HG02885 (cell line): ENCODE measurements around the gene SYNE1.
"Not testable (repeated sequence)": the region's sequence is repeated elsewhere in the genome, so short reads cannot be mapped to it uniquely, and the experiment has no call there.

ENCODE experiments used
- ATAC-seq: cut with Tn5 transposase; IDR thresholded peaks from one replicate; pipeline ENCODE4 v1.9.1; 2021; ENCODE audit warnings: mild to moderate bottlenecking; ENCODE audit not compliant: unreplicated experiment, poor library complexity

SYNE1 gene

DNA sequence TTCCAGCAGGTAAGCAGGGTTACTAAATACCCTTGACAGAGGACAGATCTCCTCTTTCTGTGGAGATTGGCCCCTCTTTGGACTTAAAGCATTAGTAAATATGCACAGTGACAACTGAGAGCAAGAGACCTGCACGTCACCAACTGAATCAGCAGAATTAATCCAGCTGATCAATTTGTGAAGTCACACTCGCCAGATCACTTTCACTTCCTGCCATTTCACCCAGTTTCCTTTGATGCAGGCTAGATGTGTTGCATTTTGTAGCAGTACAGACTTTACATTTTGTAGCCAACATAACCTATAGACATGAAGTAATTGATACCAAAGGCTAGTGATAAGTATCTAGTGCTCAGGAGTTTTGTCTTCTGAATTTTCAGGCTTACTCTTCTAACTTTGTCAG, 11.9 kb downstream of the SYNE1 start:
- no peak for ATAC-seq

DNA sequence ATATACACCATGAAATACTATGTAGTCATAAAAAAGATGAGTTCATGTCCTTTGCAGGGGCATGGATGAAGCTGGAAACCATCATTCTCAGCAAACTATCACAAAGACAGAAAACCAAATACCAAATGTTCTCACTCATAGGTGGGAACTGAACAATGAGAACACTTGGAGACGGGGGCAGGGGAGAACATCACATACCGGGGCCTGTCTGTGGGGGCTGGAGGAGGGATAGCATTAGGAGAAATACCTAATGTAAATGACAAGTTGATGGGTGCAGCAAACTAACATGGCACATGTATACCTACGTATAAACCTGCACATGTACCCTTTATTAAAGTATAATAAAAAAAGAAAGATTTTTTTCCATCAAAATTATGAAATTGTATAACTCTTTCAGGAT, 22.4 kb downstream of the SYNE1 start:
- not testable (repeated sequence) for ATAC-seq

DNA sequence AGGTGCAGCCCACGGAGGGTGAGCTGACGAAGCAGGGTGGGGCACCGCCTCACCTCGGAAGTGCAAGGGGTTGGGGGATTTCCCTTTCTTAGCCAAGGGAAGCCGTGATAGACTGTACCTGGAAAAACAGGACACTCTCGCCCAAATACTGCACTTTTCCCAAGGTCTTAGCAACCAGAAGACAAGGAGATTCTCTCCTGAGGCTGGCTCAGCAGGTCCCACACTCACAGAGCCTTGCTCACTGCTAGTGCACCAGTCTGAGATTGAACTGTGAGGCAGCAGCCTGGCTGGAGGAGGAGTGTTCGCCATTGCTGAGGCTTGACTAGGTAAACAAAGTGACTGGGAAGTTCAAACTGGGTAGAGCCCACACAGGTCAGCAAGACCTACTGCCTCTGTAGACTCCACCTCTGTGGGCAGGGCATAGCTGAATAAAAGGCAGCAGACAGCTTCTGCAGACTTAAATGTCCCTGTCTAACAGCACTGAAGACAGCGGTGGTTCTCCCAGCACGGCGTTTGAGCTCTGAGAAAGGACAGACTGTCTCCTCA, 28.0 kb downstream of the SYNE1 start:
- ATAC-seq, result no peak

- no peak for ATAC-seq
These were observed 31.2 kb downstream of the SYNE1 start for GRCh38 chr6:152605941-152606340.

- ATAC-seq, result no peak
These were observed 31.8 kb downstream of the SYNE1 start for GRCh38 chr6:152605342-152605741.

- ATAC-seq, result no peak
These were observed 33.3 kb downstream of the SYNE1 start for GRCh38 chr6:152603911-152604310.

DNA sequence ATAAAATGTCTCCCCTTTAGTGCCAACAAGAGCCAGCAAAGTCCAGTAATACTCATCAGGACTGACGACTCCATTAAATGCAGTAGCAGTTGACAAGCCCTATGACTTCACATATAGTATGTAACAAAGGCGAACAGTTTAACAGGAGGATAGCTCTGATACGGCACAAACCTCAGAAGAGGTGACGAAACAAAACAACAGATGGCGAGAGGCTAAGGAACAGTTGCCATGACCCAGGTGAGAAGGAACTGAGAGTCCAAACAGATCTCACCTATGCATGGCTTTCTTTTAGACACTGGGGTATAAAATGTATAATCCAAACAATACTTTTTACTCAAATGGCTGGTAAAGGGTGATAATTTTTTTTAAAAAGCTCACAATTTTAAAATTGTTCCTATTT, 37.1 kb downstream of the SYNE1 start:
- ATAC-seq, result no peak

- no peak for ATAC-seq
These were observed 38.1 kb downstream of the SYNE1 start for GRCh38 chr6:152598901-152599537.

DNA sequence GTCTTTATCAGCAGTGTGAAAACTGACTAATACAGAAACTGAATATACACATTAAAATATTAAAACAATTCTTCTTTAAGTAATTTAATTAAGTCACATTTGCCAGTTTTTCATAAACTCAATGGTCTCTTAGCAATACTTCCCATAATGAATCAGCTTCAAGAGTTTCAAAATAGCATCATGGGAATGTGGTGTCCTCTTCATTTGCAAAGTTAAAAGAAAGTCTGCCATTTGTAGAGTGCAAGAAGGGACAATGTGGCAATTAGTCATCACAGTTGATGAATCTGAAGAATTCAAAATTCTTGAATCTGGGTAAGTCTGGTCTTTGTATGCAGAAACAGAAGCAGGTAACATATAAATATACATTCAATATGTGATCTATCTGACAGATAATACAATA, 38.7 kb downstream of the SYNE1 start:
- no peak for ATAC-seq

- no peak for ATAC-seq
These were observed 40.4 kb downstream of the SYNE1 start for GRCh38 chr6:152596726-152597125.

DNA sequence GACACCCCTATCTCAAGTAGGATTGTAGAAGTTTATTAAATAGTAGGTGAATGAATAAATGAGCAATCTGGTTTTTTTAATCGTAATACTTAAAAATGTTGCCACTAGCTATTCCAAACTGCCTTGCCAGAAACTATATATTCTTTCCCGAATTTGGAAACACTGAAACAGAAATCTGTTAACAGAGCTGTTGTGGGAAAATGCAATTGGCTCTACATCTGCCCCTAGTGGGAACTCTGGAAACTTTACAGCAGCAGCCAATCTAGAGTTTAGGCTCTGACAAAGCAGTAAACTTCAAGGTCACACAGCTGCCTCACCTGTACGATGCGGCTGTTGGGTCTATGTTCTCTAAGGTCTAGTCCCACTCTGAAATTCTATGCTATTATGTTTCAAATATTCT, 41.7 kb downstream of the SYNE1 start:
- ATAC-seq, result no peak

- no peak for ATAC-seq
These were observed 42.5 kb downstream of the SYNE1 start for GRCh38 chr6:152594701-152595100.

DNA sequence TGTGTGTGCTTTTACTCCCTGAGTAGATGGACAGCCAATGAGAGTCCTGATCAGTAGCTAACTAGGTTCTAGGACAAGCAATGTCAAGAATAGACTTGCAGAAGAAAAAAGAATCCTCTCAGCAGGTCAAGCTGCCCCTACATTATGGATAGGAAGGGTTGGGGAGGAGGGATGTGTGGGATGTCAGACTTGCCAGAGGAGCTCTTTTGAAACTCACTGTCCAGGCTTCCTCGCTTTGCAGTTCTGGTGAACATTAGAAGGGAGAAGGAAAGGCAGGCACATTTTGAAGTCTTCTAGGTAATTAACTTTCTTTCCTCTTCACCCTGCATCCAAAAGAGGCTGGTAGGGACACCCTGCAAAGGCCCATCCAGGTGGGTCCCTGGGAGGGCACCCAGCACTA, 48.7 kb downstream of the SYNE1 start:
- ATAC-seq, result no peak

DNA sequence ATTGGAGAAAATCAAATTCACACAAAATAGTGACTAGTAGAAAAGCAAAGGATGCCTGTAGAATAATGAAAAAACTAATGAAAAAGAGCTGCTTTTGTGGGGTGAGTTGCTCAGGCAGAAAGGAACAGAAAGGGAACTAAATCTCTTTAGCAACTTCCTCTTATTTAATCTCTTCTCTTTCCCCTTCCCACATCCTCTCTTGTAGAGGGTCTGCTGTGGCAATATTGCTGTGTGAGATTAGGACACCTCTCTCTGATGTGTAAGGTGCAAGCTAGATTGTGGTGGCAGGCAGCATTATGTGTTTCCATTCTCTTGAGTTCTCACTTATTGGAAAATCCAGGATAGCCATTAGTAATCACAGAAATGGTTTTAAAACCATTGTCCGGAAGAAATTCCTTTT, 49.7 kb downstream of the SYNE1 start:
- ATAC-seq, result no peak

- ATAC-seq, result no peak
These were observed 51.9 kb downstream of the SYNE1 start for GRCh38 chr6:152585236-152585635.

GRCh38 chr6:152583888-152584287, 53.3 kb downstream of the SYNE1 start:
- no peak for ATAC-seq

DNA sequence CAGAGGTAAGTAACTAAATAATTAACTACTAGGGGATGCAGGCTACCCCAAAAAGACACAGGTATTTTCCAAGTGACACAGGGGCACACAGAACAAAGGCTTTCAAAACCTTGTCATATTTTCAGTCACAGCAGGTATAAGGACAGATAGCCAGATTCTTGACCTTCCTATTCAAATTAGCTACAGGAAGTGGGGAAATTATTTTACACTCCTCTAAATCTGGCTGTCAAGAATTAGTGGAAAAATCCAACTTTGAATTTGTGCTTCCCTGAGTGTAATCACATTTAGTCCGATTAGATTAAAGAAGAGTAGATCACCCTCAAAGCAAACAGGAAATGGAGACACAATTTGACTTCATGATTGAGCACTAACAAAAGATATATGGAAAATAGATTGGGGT, 60.6 kb downstream of the SYNE1 start:
- no peak for ATAC-seq

- no peak for ATAC-seq
These were observed 61.5 kb downstream of the SYNE1 start for GRCh38 chr6:152575621-152576150.

DNA sequence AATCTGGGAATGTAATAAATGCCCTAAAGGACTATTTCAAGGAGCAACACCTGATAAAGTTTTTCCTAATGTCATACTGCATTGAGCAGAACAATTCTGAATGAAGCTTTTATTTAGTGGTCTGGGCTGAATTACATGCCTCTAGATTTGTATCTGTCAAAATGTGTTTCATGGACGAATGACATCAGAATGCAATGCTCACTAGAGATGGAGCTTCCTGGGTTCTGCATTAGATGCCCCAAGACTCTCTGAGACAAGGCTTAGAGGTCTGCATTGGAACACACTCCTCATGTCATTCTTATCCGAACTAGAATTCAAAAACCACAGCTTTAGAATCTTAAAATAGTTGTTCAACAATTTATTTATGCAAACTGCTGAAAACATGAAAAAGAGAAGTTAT, 62.0 kb downstream of the SYNE1 start:
- no peak for ATAC-seq

DNA sequence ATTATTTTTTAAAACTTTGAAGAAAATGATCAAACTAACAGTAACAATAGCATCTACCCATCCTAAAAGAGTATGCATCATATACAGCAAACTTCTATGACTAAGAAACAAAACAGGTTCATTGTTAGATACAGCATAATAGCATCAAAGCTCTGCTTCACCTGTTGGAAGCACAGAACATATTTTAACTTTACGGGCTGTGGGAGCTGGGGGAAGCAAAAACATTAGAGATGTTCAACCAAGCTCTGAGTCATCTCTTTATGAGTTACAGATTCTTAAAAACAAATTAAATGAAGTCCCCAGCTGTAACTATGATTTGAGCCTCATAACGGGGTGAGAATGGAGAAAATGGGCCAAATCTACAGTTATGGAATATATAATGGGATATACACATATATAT, 63.4 kb downstream of the SYNE1 start:
- ATAC-seq, result no peak

DNA sequence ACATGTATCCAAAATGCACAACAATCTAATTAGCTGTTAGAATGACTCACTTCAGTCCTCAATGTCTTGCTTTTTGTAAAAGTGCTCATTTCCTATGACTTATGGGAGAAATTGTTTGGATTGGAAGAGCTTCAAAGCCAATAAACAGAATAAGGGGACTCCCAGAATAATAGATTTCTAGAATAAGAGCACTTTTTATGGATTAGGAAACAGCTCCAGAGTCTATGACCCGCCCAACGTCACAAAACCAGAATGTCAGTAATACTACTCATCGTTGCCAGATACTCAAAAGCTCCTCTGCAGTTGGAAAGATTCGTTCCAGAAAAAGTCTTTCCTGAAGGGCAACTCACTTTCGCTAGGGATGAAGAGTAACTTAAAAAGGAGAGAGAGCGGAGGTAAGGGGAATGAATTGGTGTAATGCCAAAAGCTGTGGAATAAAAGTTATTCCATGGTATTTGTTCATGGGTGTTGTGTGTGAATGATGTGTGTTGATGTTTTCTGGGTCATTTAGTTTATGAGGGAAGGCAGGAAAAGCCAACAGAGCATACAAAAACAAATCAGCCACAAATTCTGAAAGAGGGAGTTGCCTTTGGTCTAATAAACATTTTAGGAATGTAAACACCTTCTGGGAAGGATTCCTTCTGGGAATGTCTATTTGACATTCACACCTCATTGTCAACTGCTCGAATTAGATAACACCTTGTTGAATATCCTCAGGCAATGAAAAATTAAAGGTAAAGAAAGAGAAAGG, 64.6 kb downstream of the SYNE1 start:
- no peak for ATAC-seq

- no peak for ATAC-seq
These were observed 65.2 kb downstream of the SYNE1 start for GRCh38 chr6:152571943-152572337.
